NCI-H2107 treated with DMSO at 0.1 percent for 48 hours (cell line): ENCODE data around the gene ATG16L1.

Source experiments
- DNase-seq: peaks from one replicate; lab custom pipeline; 2025; ENCODE audit not compliant: unreplicated experiment; lab: John Stamatoyannopoulos, UW

Gene ATG16L1

DNA sequence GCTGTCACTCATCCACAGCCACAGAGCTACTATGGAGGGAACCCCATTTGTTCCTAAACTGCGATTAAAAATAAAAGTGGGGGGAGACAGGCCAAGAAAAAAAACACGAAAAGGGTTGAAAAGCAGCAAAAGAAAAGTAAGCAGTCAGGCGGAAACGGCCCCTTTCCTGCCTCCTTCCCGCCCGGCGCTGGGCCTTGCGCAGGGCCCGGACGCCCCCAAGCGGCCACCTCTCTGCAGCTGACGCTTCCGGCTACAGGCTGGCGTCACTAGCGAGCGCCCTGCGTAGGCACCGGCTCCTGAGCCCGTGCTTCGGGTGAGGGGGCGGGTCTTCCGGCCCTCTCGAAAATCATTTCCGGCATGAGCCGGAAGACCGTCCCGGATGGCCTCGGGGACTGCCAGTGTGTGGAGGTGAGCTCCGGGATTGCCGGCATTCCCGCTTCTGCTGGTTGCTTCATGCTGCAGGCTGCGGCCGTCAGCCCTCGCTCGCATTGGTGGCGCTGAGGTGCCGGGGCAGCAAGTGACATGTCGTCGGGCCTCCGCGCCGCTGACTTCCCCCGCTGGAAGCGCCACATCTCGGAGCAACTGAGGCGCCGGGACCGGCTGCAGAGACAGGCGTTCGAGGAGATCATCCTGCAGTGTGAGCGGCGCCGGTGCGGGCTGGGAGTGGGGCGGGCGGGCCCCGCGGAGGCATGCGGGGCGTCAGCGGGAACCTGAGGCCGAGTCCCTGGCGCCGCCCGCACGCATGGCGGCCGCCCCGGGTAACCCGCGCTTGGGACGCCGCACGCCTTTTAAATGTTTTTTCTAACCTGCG lies at the start of gene ATG16L1:
ATG16L1 (plus strand) TSS at position 368 of the 811 bp plus-strand sequence; CDS start at position 523, 155 bp downstream.
- peak; percentile 56 for DNase-seq

- no peak for DNase-seq
Measured at GRCh38 chr2:233202531-233202944, 48.9 kb upstream of the ATG16L1 start.

- DNase-seq = no peak
Measured at GRCh38 chr2:233203060-233203459, 48.4 kb upstream of the ATG16L1 start.

GRCh38 chr2:233204286-233204936 lies 47.1 kb upstream of the ATG16L1 start:
- DNase-seq = no peak

GRCh38 chr2:233208382-233209116 lies 42.9 kb upstream of the ATG16L1 start:
- no peak for DNase-seq

- DNase-seq = no peak
Measured at GRCh38 chr2:233209117-233209532, 42.3 kb upstream of the ATG16L1 start.

DNA sequence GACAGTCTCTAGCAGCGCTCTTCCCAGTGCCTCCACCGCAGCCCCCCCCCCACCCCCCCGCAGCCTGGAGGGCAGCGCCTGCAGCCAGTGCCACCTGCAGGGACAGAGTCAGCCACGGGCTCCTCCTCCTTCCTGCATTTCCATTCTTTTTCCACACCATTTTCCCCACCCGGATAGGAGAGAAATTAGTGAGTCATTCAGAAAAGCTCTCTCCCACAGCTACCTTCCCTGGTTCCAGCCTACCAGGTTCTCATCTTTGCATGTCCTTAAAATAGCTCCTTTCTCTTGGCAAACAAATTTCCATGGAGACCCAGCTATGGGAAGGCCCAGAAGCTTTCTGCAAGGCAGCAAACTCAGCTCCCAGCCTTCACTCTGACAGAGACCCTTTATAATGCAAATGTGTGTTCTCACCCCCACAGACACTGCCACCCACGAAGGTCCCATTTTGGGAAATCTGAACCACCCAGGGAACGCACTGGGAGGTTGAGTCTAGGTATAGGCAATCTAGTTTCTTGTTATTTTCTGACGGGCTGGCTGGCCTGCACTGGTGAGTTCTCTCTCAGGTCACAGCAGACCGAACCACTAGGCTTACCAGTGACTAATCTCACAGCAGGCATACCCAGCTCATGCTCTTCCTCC lies 41.8 kb upstream of the ATG16L1 start:
- no peak for DNase-seq

DNA sequence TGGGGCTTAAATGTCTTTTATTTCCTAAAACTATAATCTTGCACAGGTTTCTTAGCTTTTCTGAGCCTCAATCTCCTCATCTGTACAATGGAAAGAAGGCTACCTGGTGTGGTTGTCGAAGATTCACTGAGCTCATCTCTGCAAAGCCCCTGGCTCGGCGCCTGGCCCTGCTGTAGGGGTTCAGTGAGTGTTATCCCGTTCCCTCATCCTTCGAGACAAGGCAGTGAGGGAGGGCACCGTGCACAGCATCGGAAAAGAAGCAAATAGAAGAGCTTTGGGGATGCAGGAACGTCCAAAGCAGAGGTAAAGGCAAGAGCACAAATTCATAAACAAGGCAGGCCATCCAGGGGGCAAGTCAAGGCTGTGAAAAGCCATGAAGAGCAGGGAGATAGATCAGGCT lies 41.2 kb upstream of the ATG16L1 start:
- DNase-seq = no peak

GRCh38 chr2:233210843-233211547 lies 40.5 kb upstream of the ATG16L1 start:
- no peak for DNase-seq

GRCh38 chr2:233211548-233211895 lies 40.0 kb upstream of the ATG16L1 start:
- no peak for DNase-seq

DNA sequence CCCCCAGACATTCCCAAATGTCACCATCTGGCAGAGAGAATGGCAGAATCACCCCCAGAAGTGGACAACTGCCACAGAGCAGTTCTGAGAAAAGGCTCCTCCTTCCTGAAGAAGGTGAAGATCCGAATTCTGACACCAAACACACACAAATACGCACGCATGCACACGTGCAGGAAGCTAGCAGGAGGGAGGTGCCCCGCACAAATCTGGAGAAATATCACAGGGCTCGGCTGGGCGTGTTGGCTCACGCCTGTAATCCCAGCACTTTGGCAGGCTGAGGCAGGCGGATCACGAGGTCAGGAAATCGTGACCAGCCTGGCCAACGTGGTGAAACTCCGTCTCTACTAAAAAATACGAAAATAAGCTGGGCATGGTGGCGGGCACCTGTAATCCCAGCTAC lies 38.5 kb upstream of the ATG16L1 start:
- no peak for DNase-seq

- no peak for DNase-seq
Measured at GRCh38 chr2:233213975-233214374, 37.5 kb upstream of the ATG16L1 start.

DNA sequence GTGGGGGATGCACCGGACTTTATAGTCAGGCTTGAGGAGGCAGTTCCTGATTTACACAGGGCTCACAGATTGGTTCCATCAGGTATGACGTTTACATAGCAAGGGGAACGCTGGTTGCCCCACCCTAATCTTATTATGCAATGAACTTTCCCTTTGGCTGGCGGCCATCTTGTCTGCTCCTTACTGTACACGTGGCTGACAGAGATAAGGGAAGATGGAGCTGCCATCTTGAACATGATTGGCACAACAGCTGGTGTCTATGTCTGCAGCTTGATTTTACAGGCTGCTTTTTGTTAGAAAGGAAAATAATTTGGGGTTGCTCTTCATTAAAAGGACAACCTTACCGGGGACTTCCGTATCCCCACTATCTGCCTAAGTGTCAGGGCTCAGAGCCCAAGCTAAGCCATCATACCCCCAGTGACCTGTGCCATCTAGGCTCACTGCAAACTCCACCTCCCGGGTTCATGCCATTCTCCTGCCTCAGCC lies 33.5 kb upstream of the ATG16L1 start:
- DNase-seq = no peak

- no peak for DNase-seq
Measured at GRCh38 chr2:233218836-233219235, 32.6 kb upstream of the ATG16L1 start.

GRCh38 chr2:233219848-233220247 lies 31.6 kb upstream of the ATG16L1 start:
- DNase-seq = no peak

DNA sequence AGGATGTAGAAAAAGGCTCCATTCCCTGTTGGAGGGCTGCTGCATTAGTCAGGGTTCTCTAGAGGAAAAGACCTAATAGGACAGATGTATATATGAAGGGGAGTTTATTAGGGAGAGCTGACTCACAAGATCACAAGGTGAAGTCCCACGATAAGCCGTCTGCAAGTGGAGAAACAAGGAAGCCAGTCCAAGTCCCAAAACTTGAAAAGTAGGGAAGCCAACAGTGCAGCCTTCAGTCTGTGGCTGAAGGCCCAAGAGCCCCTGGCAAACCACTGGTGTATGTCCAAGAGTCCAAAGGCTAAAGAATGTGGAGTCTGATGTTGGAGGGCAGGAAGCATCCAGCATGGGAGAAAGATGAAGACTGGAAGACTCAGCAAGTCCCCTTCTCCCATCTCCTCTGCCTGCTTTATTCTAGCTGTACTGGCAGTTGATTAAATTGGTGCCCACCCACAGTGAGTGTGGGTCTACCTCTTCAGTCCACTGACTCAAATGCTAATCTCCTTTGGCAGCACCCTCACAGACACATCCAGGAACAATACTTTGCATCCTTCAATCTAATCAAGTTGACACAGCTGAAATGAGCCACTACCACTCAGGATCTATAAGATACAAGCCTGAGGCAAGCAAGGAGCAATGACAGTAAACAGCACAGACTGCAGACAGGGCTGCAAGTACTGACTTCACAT lies 30.0 kb upstream of the ATG16L1 start:
- no peak for DNase-seq

DNA sequence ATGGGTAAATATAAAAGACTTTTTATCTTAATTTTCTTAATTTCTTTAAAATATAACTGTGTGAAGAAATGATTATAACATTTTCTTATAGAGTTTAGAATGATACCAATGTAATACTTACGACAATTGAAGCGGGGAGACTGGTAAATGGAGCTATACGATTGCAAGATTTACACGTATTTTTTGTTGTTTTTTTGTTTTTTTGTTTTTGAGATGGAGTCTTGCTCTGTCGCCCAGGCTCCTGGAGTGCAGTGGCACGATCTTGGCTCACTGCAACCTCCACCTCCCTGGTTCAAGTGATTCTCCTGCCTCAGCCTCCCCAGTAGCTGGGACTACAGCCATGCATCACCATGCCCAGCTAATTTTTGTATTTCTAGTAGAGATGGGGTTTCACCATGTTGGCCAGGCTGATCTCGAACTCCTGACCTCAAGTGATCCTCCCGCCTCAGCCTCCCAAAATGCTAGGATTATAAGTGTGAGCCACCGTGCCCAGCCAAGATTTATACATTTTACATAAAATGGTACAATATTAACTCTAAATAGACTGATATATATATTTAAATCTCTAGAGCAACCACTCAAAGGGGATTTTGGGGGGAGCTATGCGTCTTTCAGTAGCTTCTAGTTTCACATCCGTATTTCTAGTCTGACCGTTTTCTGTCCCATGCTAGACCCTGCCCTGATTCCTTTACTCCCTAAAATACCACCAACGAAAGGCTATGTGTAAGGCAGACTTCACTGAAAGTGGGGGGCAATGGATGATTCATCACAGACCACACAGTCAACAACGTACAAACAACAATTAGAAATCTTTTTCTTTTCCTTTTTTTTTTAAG lies 28.2 kb upstream of the ATG16L1 start:
- no peak for DNase-seq

DNA sequence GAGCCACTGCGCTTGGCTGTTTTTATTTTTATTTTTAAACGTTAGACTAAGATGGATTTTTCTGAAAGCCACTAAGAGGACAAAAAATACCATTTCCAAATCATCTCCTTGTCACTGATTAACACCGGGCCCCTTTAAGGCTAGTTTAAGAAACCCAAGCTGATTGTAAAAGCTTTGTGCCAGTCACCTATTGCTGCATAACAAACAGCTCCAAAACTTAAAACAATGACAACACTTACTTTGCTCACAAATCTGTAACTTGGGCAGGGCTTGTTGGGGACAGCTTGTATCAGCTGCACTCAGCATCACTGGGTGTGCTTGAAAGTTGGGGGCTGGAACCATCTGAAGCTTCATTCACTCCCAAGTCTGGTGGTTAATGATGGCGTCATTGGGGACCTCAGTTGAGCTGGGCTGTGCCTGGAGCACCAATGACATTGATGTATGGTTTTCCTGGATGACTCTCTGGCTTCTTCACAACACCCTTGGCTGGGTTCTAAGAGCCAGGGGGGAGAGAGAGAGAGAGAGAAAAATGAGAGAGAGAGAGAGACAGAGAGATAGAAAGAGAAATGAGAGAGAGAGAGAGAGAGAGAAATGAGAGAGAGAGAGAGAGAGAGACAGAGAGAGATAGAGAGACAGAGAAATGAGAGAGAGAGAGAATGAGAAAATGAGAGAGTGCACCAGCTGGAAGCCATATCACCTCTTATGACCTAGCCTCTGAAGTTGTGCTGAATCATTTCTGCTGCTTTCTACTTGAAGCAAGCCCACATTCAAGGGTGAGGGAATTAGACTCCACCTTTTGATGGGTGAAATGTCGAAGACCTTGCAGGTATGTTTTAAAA lies 26.0 kb upstream of the ATG16L1 start:
- no peak for DNase-seq
